Bronchial smooth muscle cell (primary cell): Measurements from ENCODE around the gene GPR179. TPM values are rescaled to one million over a fixed set of nuclear protein-coding genes. Genes with fewer than 3 reads are reported as not detected.

Experiments used
- total RNA-seq: library from RNA; depleted of rRNA; stranded (reverse); fragments of >200 nt; gene quantifications from 2 replicates; pipeline ENCODE4 v1.2.1, GENCODE V29; 2014

The GPR179 gene, protein sequence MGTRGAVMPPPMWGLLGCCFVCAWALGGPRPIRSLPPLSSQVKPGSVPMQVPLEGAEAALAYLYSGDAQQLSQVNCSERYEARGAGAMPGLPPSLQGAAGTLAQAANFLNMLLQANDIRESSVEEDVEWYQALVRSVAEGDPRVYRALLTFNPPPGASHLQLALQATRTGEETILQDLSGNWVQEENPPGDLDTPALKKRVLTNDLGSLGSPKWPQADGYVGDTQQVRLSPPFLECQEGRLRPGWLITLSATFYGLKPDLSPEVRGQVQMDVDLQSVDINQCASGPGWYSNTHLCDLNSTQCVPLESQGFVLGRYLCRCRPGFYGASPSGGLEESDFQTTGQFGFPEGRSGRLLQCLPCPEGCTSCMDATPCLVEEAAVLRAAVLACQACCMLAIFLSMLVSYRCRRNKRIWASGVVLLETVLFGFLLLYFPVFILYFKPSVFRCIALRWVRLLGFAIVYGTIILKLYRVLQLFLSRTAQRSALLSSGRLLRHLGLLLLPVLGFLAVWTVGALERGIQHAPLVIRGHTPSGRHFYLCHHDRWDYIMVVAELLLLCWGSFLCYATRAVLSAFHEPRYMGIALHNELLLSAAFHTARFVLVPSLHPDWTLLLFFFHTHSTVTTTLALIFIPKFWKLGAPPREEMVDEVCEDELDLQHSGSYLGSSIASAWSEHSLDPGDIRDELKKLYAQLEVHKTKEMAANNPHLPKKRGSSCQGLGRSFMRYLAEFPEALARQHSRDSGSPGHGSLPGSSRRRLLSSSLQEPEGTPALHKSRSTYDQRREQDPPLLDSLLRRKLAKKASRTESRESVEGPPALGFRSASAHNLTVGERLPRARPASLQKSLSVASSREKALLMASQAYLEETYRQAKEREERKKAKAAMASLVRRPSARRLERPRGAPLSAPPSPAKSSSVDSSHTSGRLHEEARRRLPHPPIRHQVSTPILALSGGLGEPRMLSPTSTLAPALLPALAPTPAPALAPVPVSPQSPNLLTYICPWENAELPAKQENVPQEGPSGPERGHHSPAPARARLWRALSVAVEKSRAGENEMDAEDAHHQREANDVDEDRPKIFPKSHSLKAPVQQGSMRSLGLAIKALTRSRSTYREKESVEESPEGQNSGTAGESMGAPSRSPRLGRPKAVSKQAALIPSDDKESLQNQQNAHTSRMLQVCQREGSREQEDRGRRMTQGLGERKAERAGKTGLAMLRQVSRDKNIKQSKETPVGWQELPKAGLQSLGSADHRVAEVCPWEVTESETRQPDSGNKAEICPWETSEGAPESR (N-terminal part only)
- 0.09 TPM in 1 of 2 replicates, not detected in the other for total RNA-seq

DNA sequence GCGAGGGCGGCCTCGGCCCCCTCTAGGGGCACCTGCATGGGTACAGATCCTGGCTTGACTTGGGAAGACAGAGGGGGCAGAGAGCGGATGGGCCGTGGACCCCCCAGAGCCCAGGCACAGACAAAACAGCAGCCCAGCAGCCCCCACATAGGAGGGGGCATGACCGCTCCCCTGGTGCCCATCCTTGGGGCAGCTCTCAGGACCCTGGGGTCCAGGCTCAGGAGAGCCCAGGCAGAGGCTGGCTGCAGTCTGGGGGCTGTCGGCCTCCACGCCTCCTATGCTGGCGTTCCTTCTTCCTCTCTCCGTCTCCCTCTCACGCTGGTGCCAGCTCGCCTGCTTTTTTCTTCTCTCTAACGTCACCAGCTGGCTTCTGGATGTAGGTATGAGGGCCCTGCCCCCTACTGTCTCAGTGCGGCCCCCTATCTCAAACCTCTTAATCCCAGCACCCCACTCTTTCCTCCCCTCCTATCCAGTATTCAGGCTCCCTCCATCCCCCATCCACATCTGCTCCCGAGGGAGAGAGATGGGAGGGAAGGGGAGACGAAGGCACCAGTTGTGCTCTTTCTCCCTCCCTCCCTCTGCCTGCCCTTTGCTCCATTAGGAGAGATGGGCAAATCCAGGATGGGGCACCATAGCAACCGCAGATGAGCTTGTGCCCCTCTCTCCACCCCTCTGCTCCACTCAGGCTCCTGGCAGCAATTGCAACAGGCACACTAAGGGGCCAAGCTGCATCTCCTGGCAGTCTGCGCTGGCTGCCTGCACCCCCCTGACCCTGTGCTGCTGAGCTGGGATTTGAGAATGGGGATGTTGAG is at the start of gene GPR179:
GPR179 (minus strand) TSS at position 349 of the 812 bp plus-strand sequence; CDS start at position 182, 167 bp downstream.

DNA sequence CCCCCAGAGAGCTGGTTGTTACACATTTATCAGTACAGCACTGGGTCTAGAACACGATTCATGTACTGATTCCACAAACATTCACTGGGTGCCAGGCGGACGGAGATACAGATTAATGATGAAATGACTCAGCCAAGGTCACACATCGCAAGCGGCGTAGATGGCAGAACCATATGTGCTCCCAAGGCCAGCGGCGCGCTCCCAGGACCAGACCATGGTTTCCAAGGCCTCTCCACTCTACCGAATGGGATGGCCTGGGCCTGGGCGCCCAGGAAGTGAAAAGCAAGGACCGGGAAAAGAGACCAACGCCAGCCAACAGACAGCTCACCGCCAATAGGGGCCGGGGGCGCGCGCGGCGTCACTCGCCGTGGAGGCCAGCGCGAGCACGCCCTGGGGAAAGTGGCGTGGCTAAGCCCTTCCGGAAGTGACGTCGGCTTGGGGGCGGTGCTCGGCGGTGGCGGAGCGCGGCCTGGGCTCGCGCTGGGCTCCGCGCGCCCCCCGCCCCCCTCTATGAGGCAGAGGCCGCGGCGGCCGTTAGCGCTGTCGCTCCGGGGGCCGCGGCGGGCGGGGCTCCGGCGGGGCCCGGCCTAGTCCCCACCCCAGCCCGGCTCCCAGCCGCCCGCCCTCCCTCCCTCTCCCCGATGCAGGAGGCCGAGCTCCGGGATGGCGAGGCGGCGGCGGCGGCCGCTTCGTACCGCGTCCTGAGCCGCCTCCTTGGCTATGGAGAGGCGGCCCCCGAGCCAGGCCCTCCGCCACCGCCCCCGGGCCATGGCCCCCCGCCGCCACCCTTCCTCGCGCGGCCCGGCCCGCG is 7.9 kb upstream of the GPR179 start, which contains the start of gene SOCS7:
SOCS7 (plus strand) TSS at position 433 of the 811 bp plus-strand sequence; CDS start at position 642, 209 bp downstream.

DNA sequence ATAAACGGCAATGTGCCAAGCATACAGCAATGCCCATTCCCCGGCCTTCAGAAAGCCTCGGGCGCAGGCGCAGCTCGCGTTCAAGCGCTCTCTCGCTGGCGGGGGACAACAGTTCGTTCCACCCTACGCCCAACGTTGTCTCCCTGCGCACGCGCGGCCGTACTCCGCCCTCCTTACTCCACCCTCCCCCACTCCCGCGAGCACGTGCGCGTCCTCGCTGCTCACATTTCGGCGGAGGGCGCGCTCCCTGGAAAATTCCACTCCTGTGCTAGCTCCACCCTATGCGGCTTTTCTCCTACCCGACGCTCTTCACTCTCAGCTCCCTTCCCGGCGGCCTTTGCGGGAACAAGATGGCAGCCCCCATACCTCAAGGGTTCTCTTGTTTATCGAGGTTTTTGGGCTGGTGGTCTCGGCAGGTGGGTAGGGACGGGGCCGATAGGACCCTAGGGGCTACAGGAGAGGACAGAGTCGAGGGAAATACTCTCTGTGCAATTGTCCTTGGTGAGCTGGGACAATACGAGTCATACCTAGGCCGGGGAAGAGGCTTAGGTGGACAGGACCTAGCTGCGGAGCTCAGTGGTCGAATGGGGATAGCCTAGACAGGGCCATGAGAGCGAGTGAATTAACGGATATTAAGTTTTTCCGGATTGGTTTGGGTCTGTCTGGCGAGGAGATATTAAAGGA is 46.8 kb downstream of the GPR179 start, which contains the start of gene MRPL45:
MRPL45 (plus strand) TSS at position 335 of the 684 bp plus-strand sequence; CDS start at position 351, 16 bp downstream.

Other genes with a start within 250 kb of the GPR179 start
- not detected in 2 replicates for gene TBC1D3E, start 216.0 kb downstream of the GPR179 start, total RNA-seq
- gene TBC1D3, start 151.4 kb downstream of the GPR179 start, total RNA-seq, result not detected in 2 replicates
- 31.5 and 32.5 TPM in 2 replicates for gene MRPL45, start 46.8 kb downstream of the GPR179 start, total RNA-seq
- gene SOCS7, start 7.9 kb upstream of the GPR179 start, total RNA-seq, result 6.8 and 7.4 TPM in 2 replicates
- 17.3 and 19.1 TPM in 2 replicates for gene ARHGAP23, start 84.5 kb upstream of the GPR179 start, total RNA-seq